Activated effector memory CD4-positive, alpha-beta T cell treated with Interleukin-2 at 50 U/mL for 16 hours (primary cell): ENCODE data around the gene CLDN1.

Experiments
- DNase-seq: peaks from one replicate; pipeline ENCODE4 v3.0.0-alpha.2; 2020

Gene CLDN1

GRCh38 chr3:190321789-190322603, at the start of gene CLDN1:
Gene CLDN1 (minus strand): TSS chr3:190322446. CDS start chr3:190322206, 240 bp downstream.
- DNase-seq, result peak; percentile 55

- DNase-seq, result no peak
Observed at GRCh38 chr3:190371152-190371551, 48.9 kb upstream of the CLDN1 start.

GRCh38 chr3:190370369-190370768, 48.1 kb upstream of the CLDN1 start:
- DNase-seq, result no peak

- DNase-seq, result no peak
Observed at GRCh38 chr3:190369668-190370295, 47.5 kb upstream of the CLDN1 start.

- no peak for DNase-seq
Observed at GRCh38 chr3:190368881-190369280, 46.6 kb upstream of the CLDN1 start.

GRCh38 chr3:190366133-190366532, 43.9 kb upstream of the CLDN1 start:
- no peak for DNase-seq

- no peak for DNase-seq
Observed at GRCh38 chr3:190362258-190362657, 40.0 kb upstream of the CLDN1 start.

GRCh38 chr3:190361791-190362190, 39.5 kb upstream of the CLDN1 start:
- DNase-seq, result no peak

GRCh38 chr3:190360228-190360627, 38.0 kb upstream of the CLDN1 start:
- no peak for DNase-seq

GRCh38 chr3:190359813-190360212, 37.6 kb upstream of the CLDN1 start:
- DNase-seq, result no peak

- no peak for DNase-seq
Observed at GRCh38 chr3:190357468-190357867, 35.2 kb upstream of the CLDN1 start.

GRCh38 chr3:190356246-190356645, 34.0 kb upstream of the CLDN1 start:
- no peak for DNase-seq

GRCh38 chr3:190352861-190353457, 30.7 kb upstream of the CLDN1 start:
- no peak for DNase-seq

- no peak for DNase-seq
Observed at GRCh38 chr3:190346541-190346940, 24.3 kb upstream of the CLDN1 start.

GRCh38 chr3:190345878-190346277, 23.6 kb upstream of the CLDN1 start:
- no peak for DNase-seq

- DNase-seq, result no peak
Observed at GRCh38 chr3:190345027-190345821, 23.0 kb upstream of the CLDN1 start.

GRCh38 chr3:190340071-190340470, 17.8 kb upstream of the CLDN1 start:
- no peak for DNase-seq

GRCh38 chr3:190339130-190339529, 16.9 kb upstream of the CLDN1 start:
- DNase-seq, result no peak

- DNase-seq, result no peak
Observed at GRCh38 chr3:190338717-190339116, 16.5 kb upstream of the CLDN1 start.

GRCh38 chr3:190337301-190337700, 15.1 kb upstream of the CLDN1 start:
- no peak for DNase-seq

GRCh38 chr3:190336516-190337189, 14.4 kb upstream of the CLDN1 start:
- no peak for DNase-seq

GRCh38 chr3:190333961-190334360, 11.7 kb upstream of the CLDN1 start:
- no peak for DNase-seq
